DMS53 (cell line): ENCODE data around the gene DGKE.

ENCODE experiments used
- DNase-seq: peaks from one replicate; lab custom pipeline; 2025; lab: John Stamatoyannopoulos, UW

DGKE gene

GRCh38 chr17:56849131-56849530 is 15.2 kb downstream of the DGKE start:
- no peak for DNase-seq

- no peak for DNase-seq
Measured at GRCh38 chr17:56850591-56850990, 16.6 kb downstream of the DGKE start.

GRCh38 chr17:56851008-56851407 is 17.1 kb downstream of the DGKE start:
- no peak for DNase-seq

GRCh38 chr17:56861899-56862298 is 27.9 kb downstream of the DGKE start:
- no peak for DNase-seq

GRCh38 chr17:56863974-56864373 is 30.0 kb downstream of the DGKE start:
- no peak for DNase-seq

GRCh38 chr17:56866076-56866475 is 32.1 kb downstream of the DGKE start:
- DNase-seq = no peak

GRCh38 chr17:56866496-56866895 is 32.5 kb downstream of the DGKE start:
- DNase-seq = no peak

GRCh38 chr17:56867948-56868376 is 34.0 kb downstream of the DGKE start:
- no peak for DNase-seq

GRCh38 chr17:56868716-56869115 is 34.8 kb downstream of the DGKE start:
- DNase-seq = no peak

- DNase-seq = no peak
Measured at GRCh38 chr17:56870081-56870651, 36.2 kb downstream of the DGKE start.

GRCh38 chr17:56876766-56877179 is 42.8 kb downstream of the DGKE start:
- DNase-seq = no peak

GRCh38 chr17:56879280-56879679 is 45.3 kb downstream of the DGKE start:
- no peak for DNase-seq

- no peak for DNase-seq
Measured at GRCh38 chr17:56880133-56880532, 46.2 kb downstream of the DGKE start.

GRCh38 chr17:56880571-56880970 is 46.6 kb downstream of the DGKE start:
- DNase-seq = no peak

GRCh38 chr17:56881685-56882295 is 47.8 kb downstream of the DGKE start:
- no peak for DNase-seq

- DNase-seq = no peak
Measured at GRCh38 chr17:56883616-56884015, 49.7 kb downstream of the DGKE start.

GRCh38 chr17:56884483-56885311 is 50.7 kb downstream of the DGKE start:
- DNase-seq = no peak

- no peak for DNase-seq
Measured at GRCh38 chr17:56885312-56885657, 51.3 kb downstream of the DGKE start.

- no peak for DNase-seq
Measured at GRCh38 chr17:56886288-56886731, 52.4 kb downstream of the DGKE start.

GRCh38 chr17:56887105-56887504 is 53.2 kb downstream of the DGKE start:
- no peak for DNase-seq

- peak; percentile 8 for DNase-seq
Measured at GRCh38 chr17:56887552-56888467, 53.9 kb downstream of the DGKE start.

GRCh38 chr17:56890390-56890789 is 56.4 kb downstream of the DGKE start:
- no peak for DNase-seq
